HepG2 (cell line): ENCODE measurements around the gene CCM2L. TPM values are rescaled to one million over a fixed set of nuclear protein-coding genes. Genes with fewer than 3 reads are reported as not detected.

Experiments
- ATAC-seq: fragments of 200-7000 bp; cut with Tn5 transposase; 3 replicates; pipeline ENCODE4 v1.9.1; 2020; ENCODE audit warnings: mild to moderate bottlenecking, moderate library complexity
- BruUV-seq: library from RNA; stranded (reverse); fragments of 400-500 nt; replicated peaks from 2 replicates; lab custom pipeline; 2021; lab: Mats Ljungman, UMichigan
- CTCF ChIA-PET: fragments of 300-600 bp; formaldehyde crosslinking; extraction: SDS; loops from one replicate; lab custom pipeline; 2021; ENCODE audit warnings: low total read pairs, inconsistent platforms, low intra/inter-chr PET ratio; lab: Yijun Ruan, JAX
- POLR2A ChIA-PET: fragments of 350-600 bp; sonication (Branson Sonifier 250); formaldehyde crosslinking; loops from one replicate; lab custom pipeline; 2020; ENCODE audit warnings: antibody characterized with exemption, inconsistent platforms; lab: Yijun Ruan, JAX
- DNase-seq: peaks from one replicate; pipeline ENCODE4 v3.0.0-alpha.2; 2015; ENCODE audit warnings: low spot score
- FAIRE-seq: peaks from 3 replicates; lab custom pipeline; 2011; peaks lifted over from hg19 to GRCh38; lab: Jason Lieb, UNC
- H2AFZ ChIP-seq: one replicate; pipeline ENCODE4 v1.6.1; 2011; ENCODE audit warnings: low read length, inconsistent platforms
- H3K27ac ChIP-seq: fragments of 300-600 bp; 3 replicates; pipeline ENCODE4 v1.8.0; 2011; ENCODE audit warnings: mixed run types, mild to moderate bottlenecking, mixed read lengths, low read length, inconsistent platforms; ENCODE audit not compliant: insufficient read depth; ENCODE audit errors: extremely low read length
- H3K27me3 ChIP-seq, 2 experiments: fragments of 200-600 bp in 1 of 2; 2 replicates in 1 of 2; 3 replicates in 1 of 2; pipeline versions ENCODE4 v1.6.0 to v1.8.0; 2011; ENCODE audit warnings: low read length in 2 of 2, mild to moderate bottlenecking in 2 of 2, moderate library complexity in 2 of 2, inconsistent platforms in 1 of 2; ENCODE audit not compliant: insufficient read depth in 2 of 2, control insufficient read depth in 1 of 2
- H3K36me3 ChIP-seq, 2 experiments: fragments of 200-600 bp in 1 of 2; replicated peaks in 1 of 2; 2 replicates in 1 of 2; 3 replicates in 1 of 2; pipeline versions ENCODE4 v1.5.1 to v1.8.0; 2011; ENCODE audit warnings: low read length in 2 of 2, inconsistent platforms in 1 of 2; ENCODE audit not compliant: insufficient read depth in 2 of 2, control insufficient read depth in 1 of 2
- H3K4me1 ChIP-seq: 2 replicates; pipeline ENCODE4 v1.5.1; 2012; ENCODE audit warnings: low read length, inconsistent platforms; ENCODE audit not compliant: insufficient read depth
- H3K4me2 ChIP-seq: 2 replicates; pipeline ENCODE4 v1.6.0; 2011; ENCODE audit warnings: low read depth, low read length, inconsistent platforms
- H3K4me3 ChIP-seq, 3 experiments: fragments of 200-600 bp in 1 of 3; sonication (generic), shearing (Covaris generic) in 1 of 3; replicated peaks in 1 of 3; 2 replicates each; pipeline ENCODE4 v1.5.1; 2011 to 2016; ENCODE audit warnings: low read length in 3 of 3, inconsistent platforms in 2 of 3, low read depth in 2 of 3, mild to moderate bottlenecking in 2 of 3, control low read depth in 1 of 3, mixed read lengths in 1 of 3; ENCODE audit not compliant: insufficient read depth in 1 of 3
- H3K79me2 ChIP-seq: one replicate; pipeline ENCODE4 v1.6.1; 2011; ENCODE audit warnings: low read length, inconsistent platforms; ENCODE audit not compliant: insufficient read depth
- H3K9ac ChIP-seq: 2 replicates; pipeline ENCODE4 v1.6.0; 2011; ENCODE audit warnings: mild to moderate bottlenecking, low read depth, low read length, inconsistent platforms; ENCODE audit not compliant: insufficient read depth
- H3K9me3 ChIP-seq: 2 replicates; pipeline ENCODE4 v1.5.1; 2012; ENCODE audit warnings: mild to moderate bottlenecking, low read length
- H4K20me1 ChIP-seq: 2 replicates; pipeline ENCODE4 v1.6.0; 2011; ENCODE audit warnings: inconsistent platforms, mild to moderate bottlenecking, low read length, moderate library complexity; ENCODE audit not compliant: insufficient read depth
- CENPT ChIP-seq: sonication (generic); formaldehyde crosslinking; IDR thresholded peaks from 2 replicates; pipeline ENCODE4 v1.8.0; 2022; ENCODE audit warnings: low read depth, mild to moderate bottlenecking, moderate library complexity, missing genetic modification reagents
- NCOA2 ChIP-seq: sonication (generic); formaldehyde crosslinking; IDR thresholded peaks from 2 replicates; pipeline ENCODE4 v1.8.0; 2022; ENCODE audit warnings: inconsistent platforms
- YEATS4 ChIP-seq: sonication (generic); formaldehyde crosslinking; IDR thresholded peaks from 2 replicates; pipeline ENCODE4 v1.4.0; 2020; ENCODE audit warnings: missing genetic modification reagents, borderline replicate concordance
- ZNF776 ChIP-seq: sonication (generic); formaldehyde crosslinking; IDR thresholded peaks from 2 replicates; pipeline ENCODE4 v1.4.0; 2020; ENCODE audit warnings: mild to moderate bottlenecking, missing genetic modification reagents
- WGBS: methylation state at CpG from one replicate; pipeline ENCODE4 v1.1.6; 2017; ENCODE audit warnings: low lambda C conversion rate; 5-methylcytosine and 5-hydroxymethylcytosine counted together
- in situ Hi-C: cut with HindIII; loops from 2 replicates; pipeline ENCODE4 v1.10.0; 2017; ENCODE audit warnings: low pct_unique_long_range_greater_than_20kb; ENCODE audit not compliant: extremely low pct_ligation_motif_present
- intact Hi-C: fragments of 100-400 bp; cut with micrococcal nuclease; formaldehyde crosslinking; loops from one replicate; pipeline ENCODE4 v1.10.0; 2022; ENCODE audit not compliant: unreplicated experiment
- polyA plus RNA-seq, 8 experiments: library from polyadenylated mRNA; depleted of rRNA in 3 of 8; stranded (reverse) in 7 of 8; unstranded in 1 of 8; fragments of >200 nt; fragmentation: Illumina TruSeq in 4 of 8; extraction: Trizol in 4 of 8; gene quantifications; 2 replicates each; pipeline versions ENCODE4 v1.2.1 to v1.2.3, GENCODE V29; 2011 to 2016; ENCODE audit warnings: low read depth in 4 of 8, missing spikeins in 1 of 8, mixed read lengths in 1 of 8; ENCODE audit not compliant: insufficient read depth in 1 of 8
- total RNA-seq, 5 experiments: library from RNA; depleted of rRNA; stranded (reverse); fragments of >200 nt; fragmentation: Illumina TruSeq; extraction: Trizol; gene quantifications; 2 replicates each; pipeline ENCODE4 v1.2.3, GENCODE V29; 2016; ENCODE audit warnings: low read depth in 1 of 5
- TF ChIP-seq, protein P1 (sequence below): sonication (generic); formaldehyde crosslinking; IDR thresholded peaks from 2 replicates; pipeline ENCODE4 v1.4.0; 2020; ENCODE audit warnings: mild to moderate bottlenecking, missing genetic modification reagents
- TF ChIP-seq, protein P2 (sequence below): sonication (generic); formaldehyde crosslinking; IDR thresholded peaks from 2 replicates; pipeline ENCODE4 v1.4.0; 2020; ENCODE audit warnings: missing genetic modification reagents, borderline replicate concordance
- TF ChIP-seq, protein P3 (sequence below): sonication (generic); formaldehyde crosslinking; IDR thresholded peaks from 2 replicates; pipeline ENCODE4 v1.4.0; 2020; ENCODE audit warnings: missing genetic modification reagents, borderline replicate concordance
- TF ChIP-seq, protein P4 (sequence below): sonication (generic); formaldehyde crosslinking; IDR thresholded peaks from 2 replicates; pipeline ENCODE4 v1.8.0; 2022; ENCODE audit warnings: missing genetic modification reagents, mild to moderate bottlenecking, inconsistent platforms, borderline replicate concordance

CCM2L gene
- total and polyA plus RNA-seq, 2 of the 13 experiments (the other 11 are each of a cell fraction or from before 2014, with no cell fraction given): 0.15 TPM; not detected in 1

DNA sequence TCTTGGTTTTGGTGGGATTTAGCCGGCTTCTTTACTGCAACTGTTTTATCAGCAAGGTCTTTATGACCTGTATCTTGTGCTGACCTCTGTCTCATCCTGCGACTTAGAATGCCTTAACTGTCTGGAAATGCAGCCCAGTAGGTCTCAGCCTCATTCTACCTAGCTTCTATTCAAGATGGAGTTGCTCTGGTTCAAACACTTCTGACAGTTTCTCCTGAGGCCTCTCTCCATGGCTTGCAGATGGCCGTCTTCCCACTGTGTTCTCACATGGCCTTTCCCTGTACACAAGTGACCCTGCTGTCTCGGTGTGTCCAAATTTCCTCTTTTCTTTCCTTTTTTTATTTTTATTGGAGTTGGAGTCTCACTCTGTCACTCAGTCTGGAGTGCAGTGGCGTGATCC is 4.2 kb upstream of the CCM2L start:
- CTCF ChIA-PET: no interaction called here
- Histone ChIP-seq H3K4me3 (no peak overlapping the region), H2AFZ (no peak overlapping the region), H3K9me3 (no peaks in the 10 kb centered on the region), H3K36me3 (no peaks in the 10 kb centered on the region), H3K4me2 (no peak overlapping the region), H3K4me1 (0 out of 2 replicates have a peak, but pooled peaks cover 5% of the 10 kb centered on the region), H3K27ac (no peak overlapping the region), H3K9ac (no peak overlapping the region), H4K20me1 (no peaks in the 10 kb centered on the region), H3K27me3 (peaks cover 2 to 44% of the 10 kb centered on the region in 2 experiments; a peak in 4 of 5 replicates), H3K79me2 (no peaks in the 10 kb centered on the region)
- POLR2A ChIA-PET: no interaction called here
- no peak for TF ChIP-seq NCOA2 (CRISPR knock-in tag)
- TF ChIP-seq CENPT (CRISPR knock-in tag): no peak
- TF ChIP-seq, protein P1, sequence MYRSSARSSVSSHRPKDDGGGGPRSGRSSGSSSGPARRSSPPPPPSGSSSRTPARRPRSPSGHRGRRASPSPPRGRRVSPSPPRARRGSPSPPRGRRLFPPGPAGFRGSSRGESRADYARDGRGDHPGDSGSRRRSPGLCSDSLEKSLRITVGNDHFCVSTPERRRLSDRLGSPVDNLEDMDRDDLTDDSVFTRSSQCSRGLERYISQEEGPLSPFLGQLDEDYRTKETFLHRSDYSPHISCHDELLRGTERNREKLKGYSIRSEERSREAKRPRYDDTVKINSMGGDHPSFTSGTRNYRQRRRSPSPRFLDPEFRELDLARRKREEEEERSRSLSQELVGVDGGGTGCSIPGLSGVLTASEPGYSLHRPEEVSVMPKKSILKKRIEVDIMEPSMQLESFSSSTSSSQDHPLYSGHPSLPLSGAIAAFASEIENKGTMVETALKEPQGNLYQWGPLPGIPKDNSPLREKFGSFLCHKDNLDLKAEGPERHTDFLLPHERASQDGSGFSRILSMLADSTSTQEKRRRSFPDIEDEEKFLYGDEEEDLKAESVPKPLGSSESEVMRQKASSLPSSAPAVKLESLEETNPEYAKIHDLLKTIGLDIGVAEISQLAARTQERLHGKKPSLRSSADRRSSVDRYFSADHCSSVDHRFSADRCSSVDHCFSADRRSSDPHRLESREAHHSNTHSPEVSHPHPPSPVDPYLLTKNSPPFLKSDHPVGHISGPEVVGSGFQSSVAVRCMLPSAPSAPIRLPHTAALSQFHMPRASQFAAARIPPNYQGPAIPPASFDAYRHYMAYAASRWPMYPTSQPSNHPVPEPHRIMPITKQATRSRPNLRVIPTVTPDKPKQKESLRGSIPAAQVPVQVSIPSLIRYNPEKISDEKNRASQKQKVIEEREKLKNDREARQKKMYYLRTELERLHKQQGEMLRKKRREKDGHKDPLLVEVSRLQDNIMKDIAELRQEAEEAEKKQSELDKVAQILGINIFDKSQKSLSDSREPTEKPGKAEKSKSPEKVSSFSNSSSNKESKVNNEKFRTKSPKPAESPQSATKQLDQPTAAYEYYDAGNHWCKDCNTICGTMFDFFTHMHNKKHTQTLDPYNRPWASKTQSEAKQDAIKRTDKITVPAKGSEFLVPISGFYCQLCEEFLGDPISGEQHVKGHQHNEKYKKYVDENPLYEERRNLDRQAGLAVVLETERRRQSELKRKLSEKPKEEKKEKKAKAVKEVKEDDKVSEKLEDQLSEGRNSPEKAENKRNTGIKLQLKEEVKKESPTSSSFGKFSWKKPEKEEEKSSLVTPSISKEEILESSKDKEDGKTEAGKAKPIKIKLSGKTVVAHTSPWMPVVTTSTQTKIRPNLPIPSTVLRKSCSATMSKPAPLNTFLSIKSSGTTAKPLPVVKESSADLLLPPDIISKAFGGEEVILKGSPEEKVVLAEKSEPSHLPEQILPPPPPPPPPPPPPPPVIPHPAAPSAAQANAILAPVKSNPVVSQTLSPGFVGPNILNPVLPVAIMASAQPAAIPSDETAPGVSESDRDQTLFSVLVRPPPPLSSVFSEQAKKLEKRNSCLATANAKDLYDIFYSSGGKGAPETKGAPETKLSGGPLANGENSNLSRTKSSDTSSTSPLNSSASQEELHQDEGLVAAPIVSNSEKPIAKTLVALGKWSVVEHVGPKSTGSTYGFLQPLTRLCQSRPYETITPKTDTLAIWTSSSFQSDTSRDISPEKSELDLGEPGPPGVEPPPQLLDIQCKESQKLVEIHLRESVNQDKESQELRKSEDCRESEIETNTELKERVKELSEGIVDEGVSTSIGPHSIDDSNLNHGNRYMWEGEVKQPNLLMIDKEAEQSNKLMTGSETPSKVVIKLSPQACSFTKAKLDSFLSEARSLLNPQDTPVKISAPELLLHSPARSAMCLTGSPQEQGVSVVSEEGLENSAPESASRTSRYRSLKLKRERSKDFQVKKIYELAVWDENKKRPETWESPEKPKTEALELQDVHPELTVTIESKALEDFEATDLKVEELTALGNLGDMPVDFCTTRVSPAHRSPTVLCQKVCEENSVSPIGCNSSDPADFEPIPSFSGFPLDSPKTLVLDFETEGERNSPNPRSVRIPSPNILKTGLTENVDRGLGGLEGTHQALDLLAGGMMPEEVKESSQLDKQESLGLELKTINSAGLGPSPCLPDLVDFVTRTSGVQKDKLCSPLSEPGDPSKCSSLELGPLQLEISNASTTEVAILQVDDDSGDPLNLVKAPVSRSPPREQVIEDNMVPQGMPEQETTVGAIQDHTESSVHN (CRISPR knock-in tag): no peak
- TF ChIP-seq, protein P2, sequence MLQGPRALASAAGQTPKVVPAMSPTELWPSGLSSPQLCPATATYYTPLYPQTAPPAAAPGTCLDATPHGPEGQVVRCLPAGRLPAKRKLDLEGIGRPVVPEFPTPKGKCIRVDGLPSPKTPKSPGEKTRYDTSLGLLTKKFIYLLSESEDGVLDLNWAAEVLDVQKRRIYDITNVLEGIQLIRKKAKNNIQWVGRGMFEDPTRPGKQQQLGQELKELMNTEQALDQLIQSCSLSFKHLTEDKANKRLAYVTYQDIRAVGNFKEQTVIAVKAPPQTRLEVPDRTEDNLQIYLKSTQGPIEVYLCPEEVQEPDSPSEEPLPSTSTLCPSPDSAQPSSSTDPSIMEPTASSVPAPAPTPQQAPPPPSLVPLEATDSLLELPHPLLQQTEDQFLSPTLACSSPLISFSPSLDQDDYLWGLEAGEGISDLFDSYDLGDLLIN: no peak
- TF ChIP-seq, protein P3, sequence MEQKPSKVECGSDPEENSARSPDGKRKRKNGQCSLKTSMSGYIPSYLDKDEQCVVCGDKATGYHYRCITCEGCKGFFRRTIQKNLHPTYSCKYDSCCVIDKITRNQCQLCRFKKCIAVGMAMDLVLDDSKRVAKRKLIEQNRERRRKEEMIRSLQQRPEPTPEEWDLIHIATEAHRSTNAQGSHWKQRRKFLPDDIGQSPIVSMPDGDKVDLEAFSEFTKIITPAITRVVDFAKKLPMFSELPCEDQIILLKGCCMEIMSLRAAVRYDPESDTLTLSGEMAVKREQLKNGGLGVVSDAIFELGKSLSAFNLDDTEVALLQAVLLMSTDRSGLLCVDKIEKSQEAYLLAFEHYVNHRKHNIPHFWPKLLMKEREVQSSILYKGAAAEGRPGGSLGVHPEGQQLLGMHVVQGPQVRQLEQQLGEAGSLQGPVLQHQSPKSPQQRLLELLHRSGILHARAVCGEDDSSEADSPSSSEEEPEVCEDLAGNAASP (CRISPR knock-in tag): no peak
- no peak for TF ChIP-seq ZNF776 (CRISPR knock-in tag)
- TF ChIP-seq, protein P4, sequence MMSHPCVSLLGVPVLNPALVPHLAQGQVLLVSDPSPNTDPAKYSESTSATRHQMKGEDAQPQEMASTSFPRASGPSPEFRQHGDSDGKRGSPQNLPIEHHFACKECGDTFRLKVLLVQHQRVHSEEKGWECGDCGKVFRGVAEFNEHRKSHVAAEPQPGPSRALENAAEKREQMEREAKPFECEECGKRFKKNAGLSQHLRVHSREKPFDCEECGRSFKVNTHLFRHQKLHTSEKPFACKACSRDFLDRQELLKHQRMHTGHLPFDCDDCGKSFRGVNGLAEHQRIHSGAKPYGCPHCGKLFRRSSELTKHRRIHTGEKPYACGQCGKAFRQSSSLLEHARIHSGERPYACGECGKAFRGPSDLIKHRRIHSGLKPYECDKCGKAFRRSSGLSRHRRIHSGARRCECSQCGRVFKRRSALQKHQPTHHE (CRISPR knock-in tag): no peak
- TF ChIP-seq YEATS4 (CRISPR knock-in tag): no peak
- intact Hi-C loops (no loop called here), in situ Hi-C loops (no loop called here)
- no TSS peak for BruUV-seq
- ATAC-seq: no peak
- 3% methylated on average over 5 of the region's 5 CpGs for WGBS
- no peak for FAIRE-seq
- DNase-seq: no peak
